Body of pancreas (tissue), 4 donors: ENCODE data around the gene CARMIL3.

Source experiments
- CTCF ChIP-seq, 7 experiments: fragments of 450-650 bp in 4 of 7; fragments of 200-600 bp in 3 of 7; sonication (generic) in 3 of 7; IDR thresholded peaks; one replicate each; pipeline ENCODE4 v1.5.1; 2016 to 2019; ENCODE audit warnings: antibody characterized with exemption in 7 of 7
- POLR2A ChIP-seq, 3 donors: fragments of 450-650 bp; IDR thresholded peaks; one replicate each; pipeline ENCODE4 v1.6.1; 2016; ENCODE audit warnings: antibody characterized with exemption in 3 of 3, mild to moderate bottlenecking in 2 of 3

GRCh38 chr14:24108336-24108874 lies 56.6 kb downstream of the CARMIL3 start:
- TF ChIP-seq POLR2A (IDR thresholded peaks at IDR 0.05) (peak in 1 of 3 donors; percentile 21), CTCF (IDR thresholded peaks at IDR 0.05) (no peak)
